NCI-H2171 treated with DMSO at 0.1 percent for 48 hours (cell line): ENCODE data around the gene HNRNPDL.
"Not testable (repeated sequence)": the region's sequence is repeated elsewhere in the genome, so short reads cannot be mapped to it uniquely, and the experiment has no call there.

Experiments
- DNase-seq: peaks from one replicate; lab custom pipeline; 2025; lab: John Stamatoyannopoulos, UW

HNRNPDL gene

DNA sequence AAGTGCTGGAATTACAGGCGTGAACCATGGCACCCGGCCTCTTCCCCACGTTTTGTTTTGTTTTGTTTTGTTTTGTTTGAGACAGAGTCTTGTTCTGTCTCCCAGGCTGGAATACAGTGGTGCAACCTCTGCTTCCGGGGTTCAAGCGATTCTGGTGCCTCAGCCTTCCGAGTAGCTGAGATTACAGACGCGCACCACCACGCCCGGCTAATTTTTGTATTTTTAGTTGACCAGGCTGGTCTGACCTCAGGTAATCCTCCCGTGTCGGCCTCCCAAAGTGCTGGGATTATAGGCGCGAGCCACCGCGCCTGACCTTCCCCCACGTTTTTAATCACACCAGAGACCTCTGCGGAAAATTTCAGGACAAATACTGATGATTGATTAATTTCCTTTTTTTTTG lies 2.3 kb upstream of the HNRNPDL start:
- no peak for DNase-seq

DNA sequence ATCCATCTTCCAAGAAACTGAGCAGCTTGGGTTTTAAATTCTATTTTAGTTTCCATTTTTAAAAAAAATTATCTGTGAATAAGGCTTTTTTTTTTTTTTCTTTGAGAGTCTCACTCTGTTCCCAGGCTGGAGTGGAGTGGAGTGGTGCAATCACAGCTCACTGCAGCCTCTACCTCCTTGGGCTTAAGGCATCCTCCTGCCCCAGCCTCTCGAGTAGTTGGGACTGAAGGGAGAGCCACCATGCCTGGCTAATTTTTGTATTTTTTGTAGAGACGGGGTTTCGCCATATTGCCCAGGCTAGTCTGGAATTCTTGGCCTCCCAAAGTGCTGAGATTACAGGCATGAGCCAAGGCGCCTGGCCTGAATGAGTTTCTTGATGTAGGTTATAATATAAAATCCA lies 1.6 kb upstream of the HNRNPDL start:
- DNase-seq: no peak

DNA sequence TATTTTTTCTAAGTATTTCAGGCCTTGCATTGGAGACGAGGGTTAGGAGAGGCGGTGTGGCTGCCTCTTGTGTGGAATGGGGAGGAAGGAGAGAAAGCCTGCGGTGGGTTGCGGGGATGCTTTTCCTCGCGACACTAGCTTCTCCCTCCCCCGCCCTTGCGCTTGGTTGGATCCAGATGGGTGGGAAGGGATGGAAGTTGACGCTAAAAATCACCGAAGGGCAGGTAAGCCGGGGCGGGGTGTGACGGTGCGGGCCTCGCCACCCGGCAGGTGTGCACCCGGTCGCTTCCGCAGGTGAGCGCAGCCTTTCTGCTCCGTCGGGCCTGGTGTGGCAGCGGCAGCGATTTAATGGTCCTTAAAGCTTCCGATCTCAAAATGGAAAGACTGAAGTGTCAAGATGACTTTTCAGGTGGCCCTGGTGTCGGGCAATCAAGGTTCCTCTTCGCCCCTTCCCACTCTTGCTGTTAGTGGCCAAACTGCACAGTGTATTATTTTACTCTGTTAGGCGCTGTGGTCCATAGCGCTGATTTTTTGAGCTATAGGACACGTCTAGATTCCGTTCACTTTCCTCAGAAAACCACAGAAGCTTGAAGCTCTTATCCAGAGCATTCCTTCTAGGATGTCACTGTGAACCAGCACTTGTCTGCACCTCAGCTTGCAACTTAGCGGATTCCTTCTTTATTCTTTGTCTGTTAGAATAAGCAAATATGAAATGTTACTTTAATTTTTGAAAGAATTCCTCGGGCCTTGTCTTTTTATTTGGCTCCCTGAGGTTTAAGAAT lies 893 bp upstream of the HNRNPDL start:
- peak; percentile 60 for DNase-seq

DNA sequence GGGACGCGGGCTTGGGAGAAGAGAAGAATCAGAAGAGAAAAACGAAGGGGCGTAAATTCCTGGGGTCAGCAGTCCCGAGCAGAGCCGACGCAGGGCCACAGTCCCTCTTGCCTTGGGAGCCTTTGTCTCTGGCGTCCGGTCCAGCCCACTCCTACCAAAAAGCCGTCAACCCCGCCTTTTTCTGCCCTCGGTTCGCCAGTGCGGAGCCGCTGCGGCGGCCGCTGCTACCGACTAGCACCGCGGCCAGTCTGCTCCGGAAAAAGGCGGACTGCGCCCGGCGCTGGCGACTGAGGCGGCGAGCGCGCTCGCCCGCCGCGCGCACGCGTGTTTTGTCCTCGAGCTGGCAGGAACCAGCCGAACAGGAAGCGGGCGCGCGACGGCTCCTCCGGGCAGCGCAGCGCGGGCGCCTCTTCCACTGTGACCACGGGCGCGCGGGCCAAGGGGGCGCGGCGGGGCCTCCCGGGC lies 502 bp downstream of the HNRNPDL start:
- no peak for DNase-seq

DNA sequence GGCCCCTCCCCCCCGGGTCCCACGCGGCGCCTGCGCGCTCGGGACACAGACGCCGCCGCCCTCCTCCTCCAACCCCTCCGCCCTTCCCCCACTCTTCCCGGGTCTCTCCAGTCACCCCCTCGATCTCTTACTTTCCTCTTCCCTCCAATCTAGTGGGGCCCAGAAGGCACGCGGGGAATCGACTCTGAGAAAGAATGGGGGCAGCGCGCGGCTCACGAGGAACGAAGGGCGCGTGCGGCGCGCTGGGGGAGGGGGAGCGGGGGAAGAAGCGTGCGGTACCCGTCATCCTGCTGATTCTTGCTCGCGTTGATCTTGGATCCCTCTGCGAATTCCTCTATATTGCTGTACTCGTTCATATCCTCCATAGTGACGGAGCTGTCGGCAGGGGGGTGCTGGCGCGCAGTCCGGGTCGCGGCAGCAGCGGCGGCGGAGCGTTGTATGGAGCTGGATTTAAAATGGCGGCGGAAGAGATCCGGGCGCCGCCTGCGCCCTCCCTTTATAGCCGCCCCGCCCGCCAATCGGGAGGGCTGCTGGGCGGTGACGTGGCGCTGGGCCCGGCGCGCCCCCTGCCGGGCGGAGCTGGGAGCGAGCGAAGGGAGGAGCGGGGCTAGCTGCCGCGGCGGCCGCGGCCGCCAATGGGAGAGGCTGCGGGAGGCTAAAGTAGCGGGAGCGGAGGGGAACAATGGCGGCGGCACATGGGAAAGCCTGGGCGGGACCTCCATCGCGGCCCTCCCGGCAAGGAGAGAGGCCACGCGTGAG lies 1.1 kb downstream of the HNRNPDL start:
- DNase-seq: peak; percentile 76

DNA sequence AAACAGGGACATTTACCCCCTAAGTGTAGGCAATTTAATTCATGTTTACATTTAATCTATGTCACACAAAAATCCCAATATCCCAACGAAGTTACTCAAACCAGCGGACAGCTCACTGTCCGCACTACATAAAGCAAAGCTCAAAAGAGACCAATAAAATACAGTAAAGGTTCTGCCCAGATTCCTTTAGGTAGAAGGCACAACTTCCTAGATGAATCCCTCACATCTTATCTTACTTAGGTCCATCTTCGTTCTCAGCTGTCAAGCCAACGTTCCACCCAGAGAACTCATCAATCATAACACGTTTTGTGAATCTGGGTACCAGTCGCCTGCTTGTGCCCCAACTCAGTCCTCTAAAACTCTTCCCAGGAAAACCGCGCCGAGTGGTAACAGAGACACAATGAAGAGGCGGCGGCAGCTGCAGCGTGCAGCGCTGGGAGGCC lies 1.7 kb downstream of the HNRNPDL start:
- DNase-seq: no peak

DNA sequence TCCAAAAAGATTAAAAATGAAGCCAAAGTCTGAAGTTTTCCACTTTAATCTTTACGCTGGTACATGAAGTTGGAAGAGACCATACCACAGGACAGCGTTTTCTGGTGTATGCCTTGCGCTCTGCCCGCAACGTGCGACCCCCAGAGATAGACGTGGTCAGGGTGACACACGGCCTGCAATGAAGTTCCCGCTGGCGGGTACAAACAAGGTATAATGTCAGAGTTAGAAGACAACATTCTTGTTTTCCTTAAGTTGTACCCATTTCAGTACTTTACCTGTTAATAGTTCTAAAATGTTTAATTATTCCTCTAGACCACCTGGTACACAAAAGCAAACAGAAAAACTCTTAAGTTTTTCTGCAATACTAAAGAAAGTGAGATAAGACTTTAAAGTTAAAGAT lies 4.8 kb downstream of the HNRNPDL start:
- DNase-seq: no peak

DNA sequence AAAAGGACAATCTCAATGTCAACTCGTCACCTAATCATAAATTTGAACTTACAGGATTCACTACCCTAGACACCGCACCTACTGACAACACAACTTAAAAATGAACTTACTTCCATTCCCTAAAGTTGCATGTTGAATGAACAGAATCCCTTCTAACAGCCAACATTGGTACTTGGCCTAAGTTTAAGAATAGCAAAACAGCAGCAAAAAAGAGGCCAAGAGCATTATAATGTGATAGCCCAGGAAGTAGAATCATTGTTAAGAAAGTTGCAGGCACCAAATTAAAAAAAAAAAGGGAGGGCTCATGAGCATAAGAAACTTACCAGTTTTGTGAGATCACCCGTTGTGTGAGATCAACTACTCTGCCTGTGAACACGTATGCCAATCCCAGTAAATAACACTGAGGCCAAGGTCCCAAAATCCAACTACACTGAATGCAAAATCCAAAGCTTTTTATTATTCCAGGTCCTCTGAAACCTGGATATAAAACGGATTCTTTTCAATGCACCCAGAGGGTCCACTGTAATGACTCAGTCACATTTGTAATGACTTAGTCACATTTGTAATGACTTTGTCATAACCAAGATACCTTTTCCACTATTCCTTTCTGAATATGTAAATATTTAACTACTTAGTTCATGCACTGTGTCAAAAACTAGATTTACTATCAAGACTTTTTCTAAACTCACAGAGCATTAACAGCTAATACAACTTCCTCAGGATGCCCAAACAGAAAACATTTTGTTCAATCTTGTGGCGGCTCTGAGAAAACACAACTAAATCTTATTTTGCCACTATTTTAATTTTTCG lies 6.8 kb downstream of the HNRNPDL start:
- DNase-seq: peak; percentile 3

DNA sequence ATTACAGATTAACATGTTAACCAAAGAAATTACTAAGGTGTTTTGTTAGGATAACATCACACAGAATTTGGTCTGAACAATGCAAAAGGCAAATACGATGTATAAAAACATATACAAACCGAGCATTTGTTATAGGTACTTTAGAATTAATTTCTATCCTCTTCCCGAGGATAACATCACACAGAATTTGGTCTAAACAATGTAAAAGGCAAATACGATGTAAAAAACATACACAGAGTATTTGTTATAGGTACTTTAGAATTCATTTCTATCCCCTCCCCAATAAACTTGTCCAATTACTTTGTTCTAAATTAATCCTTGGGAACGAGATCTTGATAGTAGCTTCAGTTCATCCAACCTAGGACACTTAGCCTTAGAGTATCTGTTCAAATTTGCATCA lies 7.6 kb downstream of the HNRNPDL start:
- DNase-seq: no peak

DNA sequence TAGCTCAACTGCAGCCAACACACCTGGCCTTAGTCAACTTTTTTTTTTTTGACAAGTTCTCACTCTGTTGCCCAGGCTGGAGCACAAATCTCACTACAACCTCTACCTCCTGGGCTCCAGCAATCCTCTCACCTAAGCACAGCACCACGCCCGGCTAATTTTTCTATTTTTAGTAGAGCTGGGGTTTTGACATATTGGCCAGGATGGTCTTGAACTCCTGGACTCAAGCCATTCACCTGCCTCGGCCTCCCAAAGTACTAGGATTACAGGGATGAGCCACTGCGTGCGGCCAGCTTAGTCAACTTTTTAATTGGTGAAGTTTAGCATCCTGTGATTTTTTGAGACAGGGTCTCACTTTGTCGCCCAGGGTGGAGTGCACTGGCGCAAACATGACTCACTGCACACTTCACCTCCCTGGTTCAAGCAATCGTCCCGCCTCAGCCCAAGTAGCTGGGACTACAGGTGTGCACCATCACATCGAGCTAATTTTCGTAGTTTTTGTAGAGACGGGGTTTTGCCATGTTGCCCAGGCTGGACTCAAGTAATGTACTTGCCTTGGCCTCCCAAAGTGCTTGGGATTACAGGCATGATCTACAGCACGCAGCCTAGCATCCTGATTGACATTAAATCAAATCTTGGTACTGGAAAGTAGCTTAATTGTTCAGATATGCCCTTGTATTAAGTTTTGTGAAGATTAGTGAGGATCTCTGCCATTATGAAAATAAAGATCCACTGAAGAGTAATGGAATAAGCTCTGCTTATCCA lies 8.3 kb downstream of the HNRNPDL start:
- DNase-seq: no peak

DNA sequence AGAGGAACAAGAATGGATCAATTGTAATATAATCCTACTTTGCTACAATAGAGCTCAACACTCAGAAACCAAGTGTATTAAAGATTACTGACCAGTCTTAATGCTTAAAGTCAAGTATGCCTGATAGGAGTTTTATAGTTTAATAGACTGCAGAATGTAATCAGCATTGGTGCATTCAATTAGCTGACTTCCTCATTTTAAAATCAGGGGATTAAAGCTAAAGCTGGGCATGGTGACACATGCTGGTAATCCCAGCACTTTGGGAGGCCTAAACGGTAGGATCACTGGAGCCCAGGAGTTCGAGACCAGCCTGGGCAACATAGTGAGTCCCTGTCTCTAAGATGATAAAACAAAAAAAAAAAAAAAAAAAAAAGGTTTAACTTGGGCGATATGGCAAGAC lies 10.8 kb downstream of the HNRNPDL start:
- no peak for DNase-seq

DNA sequence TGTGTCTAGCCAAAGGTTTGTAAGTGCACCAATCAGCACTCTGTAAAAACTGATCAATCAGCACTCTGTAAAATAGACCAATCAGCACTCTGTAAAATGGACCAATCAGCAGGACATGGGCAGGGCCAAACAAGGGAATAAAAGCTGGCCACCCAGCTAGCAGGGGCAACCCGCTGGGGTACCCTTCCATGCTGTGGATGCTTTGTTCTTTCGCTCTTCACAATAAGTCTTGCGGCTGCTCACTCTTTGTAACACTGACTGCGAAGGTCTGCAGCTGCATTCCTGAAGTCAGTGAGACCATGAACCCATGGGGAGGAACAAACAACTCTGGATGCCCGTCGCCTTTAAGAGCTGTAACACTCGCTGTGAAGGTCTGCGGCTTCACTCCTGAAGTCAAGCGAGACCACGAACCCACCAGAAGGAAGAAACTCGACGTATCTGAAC lies 14.3 kb downstream of the HNRNPDL start:
- no peak for DNase-seq

DNA sequence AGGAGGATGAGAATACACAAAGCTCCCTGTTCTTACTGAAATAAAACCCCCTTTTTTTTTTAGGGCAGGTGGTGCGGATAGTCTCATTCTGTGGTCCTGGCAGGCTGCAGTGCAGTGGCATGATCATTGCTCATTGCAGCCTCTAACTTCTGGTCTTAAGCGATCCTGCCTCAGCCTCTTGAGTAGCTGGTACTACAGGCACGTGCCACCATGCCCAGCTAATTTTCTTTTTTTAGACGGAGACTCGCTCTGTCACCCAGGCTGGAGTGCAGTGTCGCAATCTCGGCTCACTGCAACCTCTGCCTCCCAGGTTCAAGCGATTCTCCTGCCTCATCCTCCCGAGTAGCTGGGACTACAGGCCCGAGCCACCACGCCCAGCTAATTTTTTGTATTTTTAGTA lies 15.2 kb downstream of the HNRNPDL start:
- not testable (repeated sequence) for DNase-seq

DNA sequence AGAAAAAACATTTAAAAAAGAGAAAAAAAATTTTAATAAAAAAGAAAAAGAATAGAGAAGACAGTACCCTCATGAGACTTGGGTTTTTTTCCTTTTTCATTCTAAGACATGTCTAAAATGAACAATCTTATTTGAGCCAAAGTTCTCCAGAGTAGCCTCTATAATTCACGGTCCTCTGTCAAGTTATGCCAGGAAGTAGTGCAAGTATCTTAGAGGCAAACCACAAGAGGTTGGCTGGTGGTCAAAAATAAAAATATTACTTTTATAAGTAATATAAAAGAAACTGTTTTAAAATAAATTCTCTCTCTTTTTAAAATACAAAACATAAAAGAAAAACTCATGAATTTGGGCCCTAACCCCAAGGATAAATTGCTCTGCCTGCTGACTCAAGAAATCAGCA lies 26.5 kb downstream of the HNRNPDL start:
- DNase-seq: no peak

DNA sequence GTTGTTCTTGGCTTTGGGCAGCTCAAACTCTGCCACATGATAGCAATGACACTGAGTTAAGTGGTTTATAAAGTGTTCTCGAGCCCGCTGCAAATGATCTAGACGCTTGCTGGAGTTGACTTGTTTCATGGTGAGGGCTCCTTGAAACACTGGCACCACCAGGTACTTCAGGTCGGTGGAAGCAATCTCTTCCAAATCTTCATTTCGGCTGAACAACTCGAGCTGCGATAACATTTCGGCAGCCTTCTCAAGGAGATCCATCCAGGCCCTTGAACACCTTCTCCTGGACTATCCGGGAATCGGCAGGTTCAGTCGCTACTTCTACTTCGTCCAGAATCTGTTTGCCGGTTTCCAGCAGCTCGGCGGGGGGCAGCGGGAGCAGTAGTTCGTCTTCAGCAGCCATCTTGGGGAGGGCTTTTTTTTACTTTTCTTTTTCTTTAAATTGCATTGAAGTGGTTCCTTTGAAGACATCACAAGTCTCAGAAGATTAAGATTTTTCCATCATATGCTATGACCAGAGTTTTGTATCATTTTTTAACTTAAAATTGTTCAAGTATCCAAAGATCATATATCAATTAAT lies 28.0 kb downstream of the HNRNPDL start:
- DNase-seq: no peak

DNA sequence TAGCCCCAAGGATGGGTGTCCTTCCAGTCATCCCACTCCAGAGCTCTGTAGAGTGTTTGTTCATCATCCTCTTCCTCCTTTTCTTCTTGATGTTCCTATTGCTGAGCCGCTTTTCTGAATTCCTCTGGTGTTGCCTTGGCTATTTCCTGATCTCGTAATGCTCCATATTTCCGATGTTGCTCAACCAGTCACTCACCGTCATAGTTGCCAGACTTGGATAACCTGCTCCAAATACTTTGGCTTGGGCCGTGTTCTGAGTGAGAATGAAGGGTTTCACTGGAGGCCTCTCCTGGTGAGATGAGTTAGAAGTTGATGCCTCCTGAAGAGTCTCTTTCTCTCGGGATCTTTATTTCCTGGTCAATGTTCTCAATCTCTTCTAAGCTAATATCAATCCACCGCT lies 28.7 kb downstream of the HNRNPDL start:
- no peak for DNase-seq

DNA sequence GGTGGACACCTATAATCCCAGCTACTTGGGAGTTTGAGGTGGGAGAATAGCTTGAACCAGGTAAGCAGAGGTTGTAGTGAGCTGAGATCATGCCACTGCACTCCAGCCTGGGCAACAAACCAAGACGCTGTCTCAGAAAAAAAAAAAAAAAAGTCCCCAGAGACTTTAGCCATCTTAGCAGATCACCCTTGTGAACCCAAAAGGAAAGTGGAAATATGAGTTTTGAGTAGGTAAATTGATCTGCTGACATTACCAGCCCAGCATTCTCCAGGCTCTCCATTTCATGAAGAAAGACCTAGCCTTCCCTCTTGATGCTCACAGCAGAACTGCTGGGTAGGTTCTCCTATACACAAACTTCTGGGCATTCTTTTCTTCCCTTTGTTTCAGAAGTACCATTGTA lies 32.0 kb downstream of the HNRNPDL start:
- peak; percentile 31 for DNase-seq

DNA sequence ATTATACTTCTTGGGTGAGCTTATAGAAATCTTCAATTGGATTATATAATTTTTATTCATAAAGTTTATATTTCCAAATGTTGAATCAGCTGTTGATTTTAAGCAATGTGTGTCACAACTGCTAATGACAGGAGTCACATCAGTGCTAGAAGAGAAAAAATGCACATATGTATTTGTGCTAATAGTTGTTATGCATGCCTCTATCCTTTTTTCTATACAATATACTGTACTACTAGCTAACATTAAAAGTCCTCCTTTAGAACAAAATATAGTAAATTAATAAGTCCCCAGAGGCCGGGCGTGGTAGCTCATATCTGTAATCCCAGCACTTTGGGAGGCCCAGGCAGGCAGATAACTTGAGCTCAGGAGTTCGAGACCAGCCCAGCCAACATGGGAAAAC lies 32.7 kb downstream of the HNRNPDL start:
- no peak for DNase-seq

DNA sequence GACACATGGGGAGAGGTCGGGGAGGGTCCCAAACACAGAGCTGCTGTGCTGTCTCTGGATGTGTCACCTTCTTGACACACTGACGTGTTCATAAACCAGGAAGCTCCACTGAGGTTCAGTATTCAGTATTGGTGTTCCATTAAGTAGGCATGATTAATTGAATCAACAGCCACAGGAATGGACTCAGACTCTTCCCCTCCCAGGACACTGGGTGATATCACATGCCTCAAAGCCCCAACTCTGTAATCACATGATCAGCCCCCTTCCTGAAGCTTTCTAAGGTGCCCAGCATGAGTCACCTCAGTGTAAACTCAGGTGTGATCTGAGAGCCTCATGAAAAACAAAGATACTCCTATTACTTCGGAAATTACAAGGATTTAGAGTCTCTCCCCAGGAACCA lies 35.4 kb downstream of the HNRNPDL start:
- no peak for DNase-seq

DNA sequence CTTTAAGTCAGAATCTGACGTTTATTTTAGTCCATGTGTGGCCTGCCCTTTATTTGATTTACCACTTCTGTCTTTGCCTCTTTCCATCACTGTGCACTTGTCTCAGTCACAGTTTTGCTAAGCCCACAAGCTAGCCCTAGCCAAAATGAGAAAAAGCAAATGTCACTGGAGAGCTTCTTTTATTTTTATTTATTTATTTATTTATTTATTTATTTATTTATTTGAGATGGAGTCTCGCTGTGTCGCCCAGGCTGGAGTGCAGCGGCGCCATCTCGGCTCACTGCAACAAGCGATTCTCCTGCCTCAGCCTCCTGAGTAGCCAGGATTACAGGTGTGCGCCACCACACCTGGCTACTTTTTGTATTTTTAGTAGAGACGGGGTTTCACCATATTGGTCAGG lies 40.2 kb downstream of the HNRNPDL start:
- DNase-seq: not testable (repeated sequence)

DNA sequence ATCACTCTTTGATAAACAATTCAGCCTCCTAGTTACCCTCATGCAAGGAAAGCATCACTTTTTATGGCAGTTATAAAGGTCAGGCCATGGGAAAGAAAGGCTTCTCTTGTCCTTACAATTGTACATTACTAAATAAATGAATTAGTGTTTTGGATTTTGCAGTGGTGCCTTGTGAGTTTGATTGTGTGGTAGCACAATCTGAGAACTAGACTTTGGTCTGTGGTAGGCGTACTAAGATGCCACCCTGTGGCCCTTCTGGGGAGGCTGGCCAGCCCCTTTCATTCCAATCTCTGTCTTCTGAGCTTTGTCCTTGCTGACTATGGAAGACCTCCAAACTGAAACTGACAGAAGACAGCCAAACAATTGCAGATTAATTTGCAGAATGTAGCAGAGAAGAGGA lies 41.9 kb downstream of the HNRNPDL start:
- no peak for DNase-seq
